Pulmonary artery endothelial cell (primary cell): ENCODE measurements around the gene CD93. TPM values are rescaled to one million over a fixed set of nuclear protein-coding genes. Genes with fewer than 3 reads are reported as not detected.

Experiments used
- DNase-seq: peaks from one replicate; pipeline ENCODE4 v3.0.0-alpha.2; 2011; ENCODE audit warnings: low read depth, low spot score
- total RNA-seq: library from RNA; depleted of rRNA; stranded (reverse); fragments of >200 nt; gene quantifications from 2 replicates; pipeline ENCODE4 v1.2.3, GENCODE V29; 2014

CD93 gene
- total RNA-seq, 1 donor from 2014 or later = 312 TPM

- DNase-seq = no peak
These were observed 49.8 kb downstream of the CD93 start for GRCh38 chr20:23036371-23036770.

GRCh38 chr20:23035731-23036130 lies 50.4 kb downstream of the CD93 start:
- no peak for DNase-seq

- DNase-seq = no peak
These were observed 51.1 kb downstream of the CD93 start, which contains the start of gene SSTR4 for GRCh38 chr20:23034721-23035671. TSS of gene SSTR4 (plus strand) at chr20:23035312. CDS start at chr20:23035484, 172 bp downstream.

- no peak for DNase-seq
These were observed 52.2 kb downstream of the CD93 start for GRCh38 chr20:23033918-23034317.

- DNase-seq = no peak
These were observed 53.4 kb downstream of the CD93 start for GRCh38 chr20:23032750-23033078.

- no peak for DNase-seq
These were observed 53.9 kb downstream of the CD93 start for GRCh38 chr20:23032056-23032749.

GRCh38 chr20:23031346-23031745 lies 54.8 kb downstream of the CD93 start:
- DNase-seq = no peak

Other genes starting within 250 kb of the CD93 start
- not detected in 2 replicates for gene SSTR4, start 51.0 kb downstream of the CD93 start, total RNA-seq
- 104 and 139 TPM in 2 replicates for gene THBD, start 36.7 kb downstream of the CD93 start, total RNA-seq